ENCODE data around the gene ZNF605. TPM values are rescaled to one million over a fixed set of nuclear protein-coding genes. Genes with fewer than 3 reads are reported as not detected.

ZNF605 gene
- polyA plus RNA-seq, 3 donors: 0.32 to 1.9 (median 0.80) TPM

DNA sequence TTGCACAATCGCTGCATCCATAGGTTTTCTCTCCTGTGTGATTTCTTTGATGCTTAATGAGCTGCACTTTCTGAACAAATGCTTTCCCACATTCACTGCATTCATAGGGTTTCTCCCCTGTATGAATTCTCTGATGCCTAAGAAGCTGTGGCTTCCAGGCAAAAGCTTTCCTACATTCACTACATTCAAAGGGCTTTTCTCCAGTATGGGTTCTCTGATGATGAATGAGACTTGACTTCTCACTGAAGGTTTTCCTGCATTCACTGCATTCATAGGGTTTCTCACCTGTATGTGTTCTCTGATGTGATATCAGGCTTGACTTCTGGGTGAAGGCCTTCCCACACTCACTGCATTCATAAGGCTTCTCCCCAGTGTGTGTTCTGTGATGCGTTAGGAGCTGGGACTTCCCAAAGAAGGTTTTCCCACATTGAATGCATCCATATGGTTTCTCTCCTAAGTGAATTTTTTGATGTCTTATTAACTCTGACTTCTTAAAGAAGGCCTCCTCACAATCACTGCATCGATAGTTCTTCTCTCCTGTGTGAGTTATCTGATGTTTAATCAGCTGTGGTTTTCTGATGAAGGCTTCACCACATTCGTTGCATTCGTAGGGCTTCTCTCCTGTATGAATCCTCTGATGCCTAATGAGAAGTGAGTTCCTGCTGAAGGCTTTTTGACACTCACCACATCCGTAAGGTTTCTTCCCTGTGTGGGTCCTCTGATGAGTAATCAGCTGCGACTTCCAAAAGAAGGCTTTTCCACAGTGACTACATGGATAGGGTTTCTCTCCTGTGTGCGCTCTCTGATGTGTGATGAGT, 30.3 kb downstream of the ZNF605 start:
- no peak overlapping the region for H3K4me2 ChIP-seq (replicated peaks; ENCODE audit: extremely low read depth, low read length, poor library complexity, severe bottlenecking)
- WGBS (ENCODE audit: insufficient coverage): 100% methylated on average over 1 of the region's 8 CpGs
- no peak for DNase-seq
- H2AFZ ChIP-seq (ENCODE audit: insufficient read depth, low read depth, low read length, poor library complexity, severe bottlenecking): no peak overlapping the region
- Mint-ChIP-seq H3K4me1 (no peaks in the 10 kb centered on the region), H3K27me3 (ENCODE audit: low read depth in 3 of 3) (peaks cover 0 to 2% (median 0%) of the 10 kb centered on the region in 3 donors), H3K27ac (no peak overlapping the region), H3K36me3 (peaks cover 0 to 39% of the 10 kb centered on the region in 2 donors), H3K9me3 (peaks cover 66 to 98% (median 92%) of the 10 kb centered on the region in 7 donors), H3K4me3 (no peak overlapping the region)
- TF ChIP-seq, protein P1, sequence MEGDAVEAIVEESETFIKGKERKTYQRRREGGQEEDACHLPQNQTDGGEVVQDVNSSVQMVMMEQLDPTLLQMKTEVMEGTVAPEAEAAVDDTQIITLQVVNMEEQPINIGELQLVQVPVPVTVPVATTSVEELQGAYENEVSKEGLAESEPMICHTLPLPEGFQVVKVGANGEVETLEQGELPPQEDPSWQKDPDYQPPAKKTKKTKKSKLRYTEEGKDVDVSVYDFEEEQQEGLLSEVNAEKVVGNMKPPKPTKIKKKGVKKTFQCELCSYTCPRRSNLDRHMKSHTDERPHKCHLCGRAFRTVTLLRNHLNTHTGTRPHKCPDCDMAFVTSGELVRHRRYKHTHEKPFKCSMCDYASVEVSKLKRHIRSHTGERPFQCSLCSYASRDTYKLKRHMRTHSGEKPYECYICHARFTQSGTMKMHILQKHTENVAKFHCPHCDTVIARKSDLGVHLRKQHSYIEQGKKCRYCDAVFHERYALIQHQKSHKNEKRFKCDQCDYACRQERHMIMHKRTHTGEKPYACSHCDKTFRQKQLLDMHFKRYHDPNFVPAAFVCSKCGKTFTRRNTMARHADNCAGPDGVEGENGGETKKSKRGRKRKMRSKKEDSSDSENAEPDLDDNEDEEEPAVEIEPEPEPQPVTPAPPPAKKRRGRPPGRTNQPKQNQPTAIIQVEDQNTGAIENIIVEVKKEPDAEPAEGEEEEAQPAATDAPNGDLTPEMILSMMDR (IDR thresholded peaks at IDR 0.05): no peak
- H3K9me3 ChIP-seq (replicated peaks in 1 of 2; ENCODE audit: control insufficient read depth in 1 of 2, insufficient read depth in 1 of 2, low read length in 2 of 2): peaks cover 68 to 100% of the 10 kb centered on the region in 2 donors
- intact Hi-C loops (cut with micrococcal nuclease): no loop called here
- peak overlapping the region in 1 of 3 experiments; percentile 37 for H3K4me3 ChIP-seq (replicated peaks in 1 of 3; ENCODE audit: low read depth in 2 of 3, low read length in 3 of 3)
- H3K9ac ChIP-seq (ENCODE audit: insufficient read depth, low read length, poor library complexity, severe bottlenecking): no peak overlapping the region
- H3K79me2 ChIP-seq (ENCODE audit: insufficient read depth, low read length): no peaks in the 10 kb centered on the region
- H3K27me3 ChIP-seq (ENCODE audit: control insufficient read depth in 2 of 2, insufficient read depth in 2 of 2, low read length in 2 of 2): no peaks in the 10 kb centered on the region
- H4K20me1 ChIP-seq (ENCODE audit: insufficient read depth, low read length): no peaks in the 10 kb centered on the region
- H3K4me1 ChIP-seq (ENCODE audit: control insufficient read depth in 1 of 2, insufficient read depth in 2 of 2, low read length in 2 of 2): no peaks in the 10 kb centered on the region
- no peak overlapping the region for H3K27ac ChIP-seq (ENCODE audit: low read depth in 1 of 2, low read length in 2 of 2)
- H3K36me3 ChIP-seq (replicated peaks in 1 of 2; ENCODE audit: control insufficient read depth in 1 of 2, insufficient read depth in 2 of 2, low read length in 2 of 2): peaks cover 0 to 19% of the 10 kb centered on the region in 2 donors

DNA sequence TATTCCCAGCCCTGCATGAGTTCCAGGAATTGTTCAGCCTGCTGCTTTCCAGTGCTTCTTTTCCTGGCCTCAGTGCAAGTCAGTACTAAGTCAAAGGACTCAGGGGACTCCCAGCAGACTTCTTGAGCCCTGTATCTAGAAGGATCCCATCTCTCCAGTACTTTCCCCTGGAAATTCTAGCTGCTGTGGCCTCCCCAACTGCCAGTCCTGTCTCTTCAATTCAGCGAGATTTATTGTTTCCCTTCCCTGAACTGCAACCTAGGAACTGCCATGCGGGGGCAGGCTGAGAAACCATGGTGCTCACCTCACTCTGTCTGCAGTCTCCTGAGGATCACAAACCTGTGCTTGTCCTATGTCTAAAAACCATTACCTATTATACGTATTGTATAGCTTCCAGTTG, 31.8 kb downstream of the ZNF605 start:
- Histone ChIP-seq H3K27ac (ENCODE audit: low read depth in 1 of 2, low read length in 2 of 2) (no peak overlapping the region), H3K27me3 (ENCODE audit: control insufficient read depth in 2 of 2, insufficient read depth in 2 of 2, low read length in 2 of 2) (no peaks in the 10 kb centered on the region), H3K79me2 (ENCODE audit: insufficient read depth, low read length) (no peaks in the 10 kb centered on the region), H3K4me3 (replicated peaks in 1 of 3; ENCODE audit: low read depth in 2 of 3, low read length in 3 of 3) (peak overlapping the region in 1 of 3 experiments; percentile 37), H4K20me1 (ENCODE audit: insufficient read depth, low read length) (no peaks in the 10 kb centered on the region), H3K9ac (ENCODE audit: insufficient read depth, low read length, poor library complexity, severe bottlenecking) (no peak overlapping the region), H3K4me2 (replicated peaks; ENCODE audit: extremely low read depth, low read length, poor library complexity, severe bottlenecking) (no peak overlapping the region), H3K4me1 (ENCODE audit: control insufficient read depth in 1 of 2, insufficient read depth in 2 of 2, low read length in 2 of 2) (no peaks in the 10 kb centered on the region), H3K36me3 (replicated peaks in 1 of 2; ENCODE audit: control insufficient read depth in 1 of 2, insufficient read depth in 2 of 2, low read length in 2 of 2) (peaks cover 0 to 19% of the 10 kb centered on the region in 2 donors), H2AFZ (ENCODE audit: insufficient read depth, low read depth, low read length, poor library complexity, severe bottlenecking) (no peak overlapping the region), H3K9me3 (replicated peaks in 1 of 2; ENCODE audit: control insufficient read depth in 1 of 2, insufficient read depth in 1 of 2, low read length in 2 of 2) (peaks cover 70 to 100% of the 10 kb centered on the region in 2 donors)
- Mint-ChIP-seq H3K36me3 (peaks cover 0 to 29% of the 10 kb centered on the region in 2 donors), H3K27me3 (ENCODE audit: low read depth in 3 of 3) (peaks cover 0 to 2% (median 0%) of the 10 kb centered on the region in 3 donors), H3K4me3 (no peak overlapping the region), H3K27ac (no peak overlapping the region), H3K9me3 (peaks cover 63 to 98% (median 94%) of the 10 kb centered on the region in 7 donors), H3K4me1 (no peaks in the 10 kb centered on the region)
- WGBS (ENCODE audit: insufficient coverage): 100% methylated on average over 2 of the region's 3 CpGs
- TF ChIP-seq, protein P1 (IDR thresholded peaks at IDR 0.05): no peak
- DNase-seq: no peak
- intact Hi-C loops (cut with micrococcal nuclease): no loop called here

All from CD14-positive monocyte (primary cell).